A549 (cell line): ENCODE measurements around the gene DES. TPM values are rescaled to one million over a fixed set of nuclear protein-coding genes. Genes with fewer than 3 reads are reported as not detected.
A peak's percentile ranks its signal among the peaks of the same experiment; 100 is the strongest.

ENCODE experiments used
- ATAC-seq, 2 experiments: fragments of 200-7000 bp in 1 of 2; fragments of >200 bp in 1 of 2; cut with Nextera tagmentation in 1 of 2; cut with Tn5 transposase in 1 of 2; 3 replicates each; pipeline versions ENCODE4 v1.8.0 to v1.9.1; 2018 to 2020; ENCODE audit warnings: mild to moderate bottlenecking in 1 of 2, moderate library complexity in 1 of 2
- CTCF ChIA-PET: fragments of 300-600 bp; sonication (Branson Sonifier 250); formaldehyde crosslinking; extraction: SDS; loops from one replicate; lab custom pipeline; 2021; ENCODE audit warnings: antibody characterized with exemption, inconsistent platforms; lab: Yijun Ruan, JAX
- POLR2A ChIA-PET: fragments of 350-600 bp; formaldehyde crosslinking; extraction: SDS; loops from one replicate; lab custom pipeline; 2021; ENCODE audit warnings: antibody characterized with exemption, inconsistent platforms; lab: Yijun Ruan, JAX
- DNase-seq, 2 experiments: peaks; one replicate each; pipeline versions ENCODE4 v3.0.0 to v3.0.0-alpha.2; 2011 to 2016; ENCODE audit warnings: low read depth in 1 of 2, low spot score in 1 of 2
- FAIRE-seq: peaks from 2 replicates; lab custom pipeline; 2011; peaks lifted over from hg19 to GRCh38; lab: Jason Lieb, UNC
- H3K27ac ChIP-seq, 2 experiments: fragments of >200 bp; sonication (Bioruptor Twin); formaldehyde crosslinking; 3 replicates each; pipeline ENCODE4 v1.5.1; 2016 to 2017
- H3K4me1 ChIP-seq: fragments of >200 bp; sonication (Bioruptor Twin); formaldehyde crosslinking; 3 replicates; pipeline ENCODE4 v1.6.1; 2016
- H3K4me2 ChIP-seq: fragments of >200 bp; sonication (Bioruptor Twin); formaldehyde crosslinking; 3 replicates; pipeline ENCODE4 v1.6.1; 2016
- H3K4me3 ChIP-seq: fragments of >200 bp; sonication (Bioruptor Twin); formaldehyde crosslinking; 3 replicates; pipeline ENCODE4 v1.5.1; 2016
- H3K9me3 ChIP-seq: fragments of >200 bp; sonication (Bioruptor Twin); formaldehyde crosslinking; 3 replicates; pipeline ENCODE4 v1.6.1; 2016
- ATOH8 ChIP-seq: fragments of 250-450 bp; sonication (Bioruptor Pico); IDR thresholded peaks from 2 replicates; pipeline ENCODE4 v1.5.0; 2020; ENCODE audit warnings: low read depth, mild to moderate bottlenecking, moderate library complexity
- BHLHE40 ChIP-seq: IDR thresholded peaks from 2 replicates; pipeline ENCODE4 v1.6.1; 2012; ENCODE audit warnings: low read depth, low read length, inconsistent platforms
- CBX2 ChIP-seq: fragments of 200-600 bp; sonication (generic); IDR thresholded peaks from 2 replicates; pipeline ENCODE4 v1.6.1; 2016; ENCODE audit warnings: low read depth, mild to moderate bottlenecking, borderline replicate concordance
- CHD2 ChIP-seq: fragments of 150-350 bp; IDR thresholded peaks from 2 replicates; pipeline ENCODE4 v1.6.1; 2014; ENCODE audit warnings: low read length; ENCODE audit not compliant: partially characterized antibody
- ELK1 ChIP-seq: fragments of 150-350 bp; IDR thresholded peaks from 2 replicates; pipeline ENCODE4 v1.6.1; 2014; ENCODE audit warnings: low read depth, mild to moderate bottlenecking, low read length
- EP300 ChIP-seq, 2 experiments: fragments of >200 bp; sonication (Bioruptor Twin); formaldehyde crosslinking; IDR thresholded peaks; 2 replicates in 1 of 2; 3 replicates in 1 of 2; pipeline ENCODE4 v1.6.1; 2016 to 2017
- ESRRA ChIP-seq: fragments of 150-350 bp; IDR thresholded peaks from 2 replicates; pipeline ENCODE4 v1.6.1; 2014; ENCODE audit warnings: mild to moderate bottlenecking, low read length, borderline replicate concordance
- FOSB ChIP-seq: fragments of 250-450 bp; sonication (Bioruptor Pico); IDR thresholded peaks from 2 replicates; pipeline ENCODE4 v1.5.0; 2020; ENCODE audit warnings: mild to moderate bottlenecking, moderate library complexity
- FOSL2 ChIP-seq, 2 experiments: fragments of 450-650 bp in 1 of 2; fragments of >200 bp in 1 of 2; sonication (Bioruptor Twin) in 1 of 2; formaldehyde crosslinking; IDR thresholded peaks; 2 replicates each; pipeline versions ENCODE4 v1.5.0 to v1.6.1; 2016 to 2020; ENCODE audit warnings: mild to moderate bottlenecking in 1 of 2, moderate library complexity in 1 of 2
- GATA3 ChIP-seq: IDR thresholded peaks from 2 replicates; pipeline ENCODE4 v1.6.1; 2012; ENCODE audit warnings: borderline replicate concordance
- HDAC2 ChIP-seq: fragments of 200-600 bp; sonication (generic); IDR thresholded peaks from 2 replicates; pipeline ENCODE4 v1.6.1; 2016
- HEYL ChIP-seq: fragments of 250-450 bp; sonication (Bioruptor Pico); IDR thresholded peaks from 2 replicates; pipeline ENCODE4 v1.8.0; 2021; ENCODE audit warnings: mild to moderate bottlenecking, moderate library complexity
- HMGXB4 ChIP-seq: fragments of 250-450 bp; sonication (Bioruptor Pico); IDR thresholded peaks from 2 replicates; pipeline ENCODE4 v1.5.0; 2021; ENCODE audit warnings: mild to moderate bottlenecking, moderate library complexity, borderline replicate concordance
- HOXB13 ChIP-seq: fragments of 250-450 bp; sonication (Bioruptor Pico); IDR thresholded peaks from 2 replicates; pipeline ENCODE4 v1.5.0; 2020; ENCODE audit warnings: low read depth, mild to moderate bottlenecking, moderate library complexity
- HOXB5 ChIP-seq: fragments of 250-450 bp; sonication (Bioruptor Pico); IDR thresholded peaks from 2 replicates; pipeline ENCODE4 v1.5.0; 2020; ENCODE audit warnings: mild to moderate bottlenecking, moderate library complexity
- JUN ChIP-seq, 2 experiments: fragments of >200 bp; sonication (Bioruptor Twin); formaldehyde crosslinking; IDR thresholded peaks; 2 replicates in 1 of 2; 3 replicates in 1 of 2; pipeline ENCODE4 v1.6.1; 2016 to 2017
- JUNB ChIP-seq: fragments of >200 bp; sonication (Bioruptor Twin); formaldehyde crosslinking; IDR thresholded peaks from 2 replicates; pipeline ENCODE4 v1.6.1; 2016
- MAFK ChIP-seq: fragments of 450-650 bp; IDR thresholded peaks from 2 replicates; pipeline ENCODE4 v1.6.1; 2014; ENCODE audit not compliant: partially characterized antibody
- MAX ChIP-seq: IDR thresholded peaks from 2 replicates; pipeline ENCODE4 v1.6.1; 2012
- MAZ ChIP-seq: fragments of 150-350 bp; IDR thresholded peaks from 2 replicates; pipeline ENCODE4 v1.6.1; 2014; ENCODE audit warnings: antibody characterized with exemption, low read depth, low read length, borderline replicate concordance
- MYC ChIP-seq: IDR thresholded peaks from 2 replicates; pipeline ENCODE4 v1.6.1; 2012; ENCODE audit warnings: mild to moderate bottlenecking, inconsistent platforms, low read length, improper control_type of control experiment, borderline replicate concordance
- NFE2L2 ChIP-seq: fragments of 150-350 bp; conservative IDR thresholded peaks from 2 replicates; pipeline ENCODE4 v1.6.1; 2014; ENCODE audit warnings: low read length
- PBX3 ChIP-seq: IDR thresholded peaks from 2 replicates; pipeline ENCODE4 v1.6.1; 2012
- POLR2A ChIP-seq: IDR thresholded peaks from 2 replicates; pipeline ENCODE4 v1.6.1; 2012; ENCODE audit warnings: mild to moderate bottlenecking, low read length
- USF2 ChIP-seq: fragments of 450-650 bp; IDR thresholded peaks from 2 replicates; pipeline ENCODE4 v1.6.1; 2014; ENCODE audit warnings: antibody characterized with exemption
- ZNF302 ChIP-seq: fragments of 250-450 bp; sonication (Bioruptor Pico); IDR thresholded peaks from 2 replicates; pipeline ENCODE4 v1.9.0; 2021; ENCODE audit warnings: inconsistent platforms, mild to moderate bottlenecking, moderate library complexity
- WGBS: methylation state at CpG from one replicate; pipeline ENCODE4 v1.1.6; 2017; ENCODE audit errors: missing lambda C conversion rate; 5-methylcytosine and 5-hydroxymethylcytosine counted together
- polyA plus RNA-seq, 4 experiments: library from polyadenylated mRNA; depleted of rRNA in 3 of 4; stranded (reverse); fragments of >200 nt; fragmentation: RNase III in 1 of 4; extraction: RNeasy Plus Mini Kit Qiagen cat#74134 plus additional on column Dnase treatment in 1 of 4; gene quantifications; 2 replicates in 3 of 4; 3 replicates in 1 of 4; pipeline ENCODE4 v1.2.3, GENCODE V29; 2011 to 2017

DES gene
- polyA plus RNA-seq, 2 of the 4 experiments (the other 2 are of a cell fraction): 0.06 TPM; not detected in 1

- ATAC-seq (no peak), FAIRE-seq (no peak), DNase-seq (no peak)
- Histone ChIP-seq H3K4me2 (no peak overlapping the region), H3K4me1 (0 out of 3 replicates have a peak, but pooled peaks cover 2% of the 10 kb centered on the region), H3K27ac (peak overlapping the region in 1 of 2 experiments; percentile 1; a peak in 2 of 6 replicates), H3K9me3 (no peaks in the 10 kb centered on the region), H3K4me3 (no peak overlapping the region)
- ChIA-PET POLR2A (no interaction called here), CTCF (interaction anchor here (0.8 to 89.4 kb wide), 4 partner anchors 9 to 59 kb away, joined by 3 to 3291 read pairs (median 4); partner anchors contain the start of genes ASIC4, CHPF, GMPPA and TMEM198)
- TF ChIP-seq ELK1: no peak
- no peak for TF ChIP-seq NFE2L2
- TF ChIP-seq MAFK: no peak
- no peak for TF ChIP-seq USF2
- no peak for TF ChIP-seq EP300 (IDR thresholded peaks at IDR 0.05)
- TF ChIP-seq FOSL2 (IDR thresholded peaks at IDR 0.05): no peak
- no peak for TF ChIP-seq FOSL2 (CRISPR knock-in tag; IDR thresholded peaks at IDR 0.05)
- TF ChIP-seq BHLHE40: no peak
- no peak for TF ChIP-seq JUN (IDR thresholded peaks at IDR 0.05)
- no peak for TF ChIP-seq HOXB5
- no peak for TF ChIP-seq ZNF302 (CRISPR knock-in tag)
- TF ChIP-seq JUNB: no peak
- TF ChIP-seq MYC: no peak
- no peak for TF ChIP-seq ESRRA
- TF ChIP-seq GATA3: no peak
- TF ChIP-seq CBX2: no peak
- no peak for TF ChIP-seq HEYL
- TF ChIP-seq MAX: no peak
- no peak for TF ChIP-seq CHD2
- TF ChIP-seq POLR2A: no peak
- no peak for TF ChIP-seq HMGXB4 (CRISPR knock-in tag)
- 66% methylated on average over 10 of the region's 11 CpGs for WGBS
These were observed 42.9 kb downstream of the DES start for GRCh38 chr2:219461047-219461514.

GRCh38 chr2:219461669-219462068 lies 43.5 kb downstream of the DES start:
- Histone ChIP-seq H3K4me2 (no peak overlapping the region), H3K4me3 (no peak overlapping the region), H3K27ac (no peak overlapping the region), H3K4me1 (0 out of 3 replicates have a peak, but pooled peaks cover 2% of the 10 kb centered on the region), H3K9me3 (no peaks in the 10 kb centered on the region)
- ChIA-PET CTCF (interaction anchor here (0.9 to 89.4 kb wide), 3 partner anchors 9 to 59 kb away, joined by 3 to 3291 read pairs (median 4); partner anchors contain the start of genes ASIC4, CHPF, GMPPA and TMEM198), POLR2A (no interaction called here)
- DNase-seq (no peak), FAIRE-seq (no peak), ATAC-seq (no peak)
- TF ChIP-seq NFE2L2 (no peak), PBX3 (no peak), BHLHE40 (no peak), MAZ (no peak), HDAC2 (no peak), HOXB13 (CRISPR knock-in tag) (no peak), FOSB (CRISPR knock-in tag) (no peak), EP300 (IDR thresholded peaks at IDR 0.05) (no peak), ATOH8 (CRISPR knock-in tag) (no peak), JUNB (no peak), CHD2 (no peak)
- WGBS: 82% methylated on average over 8 of the region's 14 CpGs
